Hepatocyte (in vitro differentiated cells): ENCODE measurements around the gene GALNT14.

Experiments
- CTCF ChIP-seq: fragments of 200-600 bp; sonication (generic); IDR thresholded peaks from 2 replicates; pipeline ENCODE4 v1.5.1; 2016; ENCODE audit warnings: antibody characterized with exemption, mild to moderate bottlenecking; ENCODE audit not compliant: poor library complexity
- EZH2 ChIP-seq: fragments of 200-600 bp; sonication (generic); IDR thresholded peaks from 2 replicates; pipeline ENCODE4 v1.6.1; 2016; ENCODE audit warnings: antibody characterized with exemption, mild to moderate bottlenecking, borderline replicate concordance
- EZH2phosphoT487 ChIP-seq: fragments of 200-600 bp; sonication (generic); IDR thresholded peaks from one replicate; pipeline ENCODE4 v1.6.1; 2018; ENCODE audit warnings: antibody characterized with exemption, mild to moderate bottlenecking, low read depth, moderate library complexity; ENCODE audit not compliant: unreplicated experiment, severe bottlenecking

GRCh38 chr2:31108561-31109286, 29.5 kb downstream of the GALNT14 start:
- TF ChIP-seq EZH2 (no peak), CTCF (no peak), EZH2phosphoT487 (no peak)
